ENCODE results near the gene KNCN.

Gene KNCN

DNA sequence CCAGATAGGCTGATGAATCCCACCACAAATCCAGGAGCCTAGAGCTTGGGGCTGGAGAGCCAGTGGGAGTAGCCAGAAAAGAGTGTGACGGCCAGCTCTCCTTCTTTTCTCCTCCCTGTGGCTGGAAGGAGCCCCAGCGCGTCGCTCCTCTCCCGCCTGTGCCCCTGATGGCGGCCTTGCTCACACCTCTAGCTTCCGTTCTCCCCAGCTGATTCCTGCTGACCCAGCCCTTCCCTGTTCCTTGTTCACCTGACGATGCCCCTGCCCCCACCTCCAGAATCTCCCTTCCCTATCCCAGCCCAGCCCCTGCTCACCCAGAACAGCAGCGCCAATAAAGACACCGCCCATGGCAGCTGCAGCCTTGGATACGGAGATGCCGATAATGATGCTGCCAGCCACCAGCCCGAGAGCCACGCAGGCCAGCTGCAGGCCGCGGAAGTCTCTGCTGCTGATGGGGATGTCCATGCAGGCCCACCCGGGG is 656 bp downstream of the KNCN start:
- FAIRE-seq = no peak
- DNase-seq (ENCODE audit: insufficient read length) = no peak
- TF ChIP-seq POLR2AphosphoS5 (IDR thresholded peaks at IDR 0.05; ENCODE audit: low read depth, low read length) = no peak
- no peak for TF ChIP-seq POLR2A (IDR thresholded peaks at IDR 0.05; ENCODE audit: low read depth, low read length)
- TF ChIP-seq TAF1 (IDR thresholded peaks at IDR 0.05; ENCODE audit: borderline replicate concordance, low read depth, low read length) = no peak

DNA sequence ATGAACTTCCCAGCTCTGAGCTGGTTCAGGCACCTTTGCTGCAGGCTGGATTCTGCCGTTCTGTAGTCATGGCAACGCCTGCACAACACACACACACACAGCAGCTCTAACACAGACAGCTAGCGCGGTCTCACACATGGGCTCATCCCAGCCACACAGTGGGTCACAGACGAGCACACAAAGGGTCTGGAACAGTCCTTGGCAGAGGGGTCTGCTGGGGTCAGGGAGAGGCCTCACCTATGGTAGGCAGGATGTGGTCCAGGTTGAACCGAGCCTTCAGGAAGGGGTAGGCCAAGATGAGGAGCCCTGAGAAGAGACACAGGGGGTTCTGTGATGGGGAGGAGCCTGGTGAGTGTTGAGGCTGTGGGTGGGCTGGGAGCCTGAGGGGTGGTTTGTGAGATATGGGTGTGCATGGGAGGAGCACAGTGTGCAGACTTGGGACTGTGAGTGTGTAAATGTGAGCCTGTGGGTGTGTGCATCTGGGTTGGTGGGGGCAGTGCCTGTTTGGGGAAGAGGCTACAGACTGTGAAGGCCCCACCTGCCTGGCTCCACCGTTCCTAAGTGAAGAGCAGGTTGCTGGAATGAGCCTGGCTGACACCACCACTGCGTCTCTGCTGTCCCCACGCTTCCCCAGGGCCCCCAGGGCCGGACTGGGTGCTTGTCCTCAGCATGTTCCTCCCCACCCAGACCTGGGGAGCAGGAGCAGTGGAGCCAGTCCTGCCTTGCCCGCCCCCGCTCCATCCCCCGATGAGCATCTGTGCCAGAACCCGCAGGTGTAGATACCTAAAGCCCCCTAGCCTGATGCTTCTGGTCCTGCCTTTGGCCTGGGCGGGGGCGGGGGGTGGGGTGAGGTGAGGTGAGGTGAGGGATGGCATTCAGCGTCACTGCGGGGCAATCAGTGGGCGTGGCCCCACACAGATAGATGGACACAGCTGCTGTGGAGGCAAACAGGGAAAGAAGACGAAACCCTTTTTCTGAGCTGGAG is 1.5 kb downstream of the KNCN start:
- DNase-seq (ENCODE audit: insufficient read length) (no peak), FAIRE-seq (no peak)
- TF ChIP-seq POLR2AphosphoS5 (IDR thresholded peaks at IDR 0.05; ENCODE audit: low read depth, low read length) (no peak), POLR2A (IDR thresholded peaks at IDR 0.05; ENCODE audit: low read depth, low read length) (no peak), TAF1 (IDR thresholded peaks at IDR 0.05; ENCODE audit: borderline replicate concordance, low read depth, low read length) (no peak)

DNA sequence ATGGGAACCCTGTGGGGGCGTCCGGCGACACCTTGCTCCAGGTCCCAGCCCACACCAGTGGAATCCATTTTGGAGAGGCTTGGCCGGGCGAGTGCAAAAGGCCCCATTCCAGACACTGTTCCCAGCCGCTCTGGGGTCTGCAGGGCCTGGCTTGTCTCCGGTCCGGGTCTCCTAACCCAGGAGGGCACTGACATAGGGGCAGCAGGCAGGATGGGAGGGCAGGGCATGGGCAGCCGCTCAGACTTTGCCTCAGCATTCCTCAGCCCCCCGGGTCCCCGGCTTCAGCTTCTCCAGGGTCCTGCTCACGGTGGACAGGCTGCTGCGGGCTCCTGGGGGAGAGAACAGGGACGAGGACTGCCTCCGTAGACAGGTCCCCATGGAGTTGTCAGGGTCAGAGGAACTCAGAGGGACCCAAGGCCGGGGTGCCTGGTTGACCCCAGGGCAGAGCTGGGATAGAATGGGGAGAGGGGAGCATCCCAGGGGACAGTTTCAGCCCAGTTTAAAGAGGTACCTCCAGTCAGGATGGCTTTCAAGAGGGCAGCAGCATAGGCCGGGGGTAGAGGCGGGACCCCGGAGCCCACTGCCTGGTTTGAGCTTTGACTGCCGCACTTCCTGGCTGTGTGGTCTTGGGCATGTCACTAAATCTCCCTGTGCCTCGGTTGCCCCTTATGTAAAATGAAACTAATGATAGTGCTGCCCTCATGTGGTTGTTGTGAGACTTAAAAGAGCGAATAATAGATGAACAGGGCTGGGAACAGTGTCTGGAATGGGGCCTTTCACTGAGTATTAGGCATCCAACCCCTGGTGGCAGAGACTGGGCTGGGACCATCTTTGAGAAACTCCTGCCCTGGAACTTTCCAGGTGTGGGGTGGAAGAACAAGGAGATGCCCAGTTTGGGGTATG is 3.7 kb downstream of the KNCN start:
- DNase-seq (ENCODE audit: insufficient read length) = no peak
- no peak for TF ChIP-seq POLR2AphosphoS5 (IDR thresholded peaks at IDR 0.05; ENCODE audit: low read depth, low read length)
- no peak for TF ChIP-seq POLR2A (IDR thresholded peaks at IDR 0.05; ENCODE audit: low read depth, low read length)
- TF ChIP-seq TAF1 (IDR thresholded peaks at IDR 0.05; ENCODE audit: borderline replicate concordance, low read depth, low read length) = no peak
- peak; percentile 85 for FAIRE-seq

DNA sequence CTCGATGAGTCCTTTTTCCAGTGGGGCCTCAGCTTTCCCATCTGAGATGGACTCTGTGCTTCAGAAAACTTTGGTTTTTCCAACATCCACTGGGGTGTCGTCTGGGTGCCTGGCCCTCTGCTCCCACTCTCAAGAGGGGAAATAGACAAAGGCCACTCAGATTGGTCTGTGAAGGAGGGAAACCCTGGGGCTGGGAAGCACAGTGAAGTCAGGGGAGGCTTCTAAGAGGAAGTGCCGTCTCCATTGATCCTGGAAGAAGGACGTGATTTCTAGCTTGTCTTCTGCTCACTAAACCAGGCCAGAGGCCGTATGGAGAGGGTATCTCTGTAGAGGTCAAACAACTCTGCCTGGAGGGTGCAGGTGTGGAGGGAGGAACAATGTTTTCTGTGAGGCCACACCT is 5.2 kb downstream of the KNCN start:
- FAIRE-seq (no peak), DNase-seq (ENCODE audit: insufficient read length) (no peak)
- no peak for TF ChIP-seq TAF1 (IDR thresholded peaks at IDR 0.05; ENCODE audit: borderline replicate concordance, low read depth, low read length)
- TF ChIP-seq POLR2AphosphoS5 (IDR thresholded peaks at IDR 0.05; ENCODE audit: low read depth, low read length) = no peak
- no peak for TF ChIP-seq POLR2A (IDR thresholded peaks at IDR 0.05; ENCODE audit: low read depth, low read length)

DNA sequence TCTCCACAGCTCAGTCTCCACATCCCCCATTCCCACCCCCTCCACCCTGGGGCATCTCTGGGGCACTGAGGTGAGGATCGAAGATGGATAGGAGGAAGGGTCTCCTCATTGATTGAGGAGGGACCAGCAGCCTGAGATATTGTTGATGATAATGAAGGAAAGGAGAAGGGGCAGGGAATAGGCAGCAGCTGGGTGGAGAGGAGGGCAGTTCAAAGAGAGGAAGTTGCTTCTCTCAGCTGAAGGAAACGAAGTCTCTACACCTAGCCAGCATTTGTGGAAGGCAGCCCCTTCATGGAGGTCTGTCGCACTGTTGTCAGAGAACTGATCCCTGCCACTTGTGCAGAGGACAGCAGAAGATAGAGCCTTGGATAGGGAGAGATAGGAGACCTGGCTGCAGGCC is 5.7 kb downstream of the KNCN start:
- FAIRE-seq (no peak), DNase-seq (ENCODE audit: insufficient read length) (no peak)
- TF ChIP-seq TAF1 (IDR thresholded peaks at IDR 0.05; ENCODE audit: borderline replicate concordance, low read depth, low read length) (no peak), POLR2AphosphoS5 (IDR thresholded peaks at IDR 0.05; ENCODE audit: low read depth, low read length) (no peak)

DNA sequence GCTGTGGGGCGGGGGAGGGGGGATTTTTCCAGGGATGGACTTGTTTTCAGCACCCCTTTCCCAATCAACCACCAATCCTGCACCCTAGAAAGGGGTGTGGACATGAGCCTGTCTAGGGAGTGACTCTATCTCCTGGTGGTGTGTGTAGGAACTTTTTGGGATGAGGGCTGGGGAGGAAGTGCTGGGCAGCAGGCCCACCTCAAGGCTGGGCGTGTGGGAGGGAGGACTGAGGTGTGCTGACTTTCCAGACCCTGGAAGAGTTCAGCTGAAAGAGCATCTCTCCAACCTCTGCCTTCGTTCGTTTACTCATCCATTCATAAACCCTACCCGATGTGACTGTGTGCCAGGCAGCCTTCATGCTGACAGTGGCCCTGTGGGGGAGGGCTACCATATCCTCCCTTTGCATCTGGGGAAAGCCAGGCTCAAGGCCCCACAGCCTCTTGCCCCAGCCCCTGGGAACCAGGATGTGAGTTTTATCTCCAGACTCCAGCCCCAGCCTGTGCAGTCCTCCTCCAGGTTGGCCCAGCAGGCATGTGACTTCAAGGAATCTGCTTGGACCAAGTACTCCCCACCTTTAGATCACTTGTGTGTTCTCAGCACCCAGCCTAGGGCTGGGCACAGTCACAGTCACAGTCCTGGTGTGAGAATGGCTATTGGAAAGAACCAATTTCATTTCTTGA is 6.7 kb downstream of the KNCN start:
- DNase-seq (ENCODE audit: insufficient read length) = no peak
- no peak for FAIRE-seq
- TF ChIP-seq POLR2AphosphoS5 (IDR thresholded peaks at IDR 0.05; ENCODE audit: low read depth, low read length) = no peak
- no peak for TF ChIP-seq POLR2A (IDR thresholded peaks at IDR 0.05; ENCODE audit: low read depth, low read length)
- no peak for TF ChIP-seq TAF1 (IDR thresholded peaks at IDR 0.05; ENCODE audit: borderline replicate concordance, low read depth, low read length)

DNA sequence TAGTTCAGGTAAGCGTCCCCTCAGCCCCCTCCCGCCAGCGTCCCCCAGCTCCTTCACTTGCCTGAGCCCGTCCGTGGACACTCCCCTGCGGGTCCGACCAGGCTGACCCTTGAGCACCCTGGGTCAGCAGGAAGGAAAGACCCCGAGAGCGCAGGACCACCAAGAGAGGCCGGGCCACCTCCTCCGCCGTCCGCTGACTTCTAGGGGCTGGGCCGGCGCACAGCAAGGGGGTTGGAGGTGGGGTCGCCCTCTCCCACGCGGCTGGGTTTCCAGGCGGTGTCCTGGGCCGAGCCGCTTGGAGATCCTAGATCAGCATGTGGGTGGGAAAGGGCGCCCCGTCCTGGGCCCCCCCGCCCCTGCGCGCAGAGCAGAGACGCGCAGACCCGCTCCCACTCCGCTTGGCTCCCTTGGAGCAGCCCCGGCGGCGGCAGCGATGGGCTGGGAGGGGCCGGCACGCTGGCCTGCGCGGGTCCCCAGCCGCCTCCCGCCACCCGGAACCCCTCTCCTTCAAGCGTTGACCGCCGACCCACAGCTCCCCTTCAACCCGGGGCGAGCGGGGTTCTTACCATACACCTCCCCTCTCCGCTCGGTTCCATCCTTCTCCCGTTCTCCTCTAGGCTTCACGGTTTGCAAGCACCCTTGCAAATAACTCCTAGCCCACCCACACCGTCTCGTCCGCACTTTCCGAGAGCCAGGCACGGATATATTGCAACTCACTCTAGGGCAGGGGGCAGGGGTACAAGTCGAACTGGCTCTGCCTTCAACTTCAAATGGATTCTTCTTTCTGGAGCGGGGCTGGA is 7.5 kb downstream of the KNCN start:
- DNase-seq (ENCODE audit: insufficient read length) = no peak
- TF ChIP-seq POLR2A (IDR thresholded peaks at IDR 0.05; ENCODE audit: low read depth, low read length) (no peak), POLR2AphosphoS5 (IDR thresholded peaks at IDR 0.05; ENCODE audit: low read depth, low read length) (no peak), TAF1 (IDR thresholded peaks at IDR 0.05; ENCODE audit: borderline replicate concordance, low read depth, low read length) (no peak)
- no peak for FAIRE-seq

DNA sequence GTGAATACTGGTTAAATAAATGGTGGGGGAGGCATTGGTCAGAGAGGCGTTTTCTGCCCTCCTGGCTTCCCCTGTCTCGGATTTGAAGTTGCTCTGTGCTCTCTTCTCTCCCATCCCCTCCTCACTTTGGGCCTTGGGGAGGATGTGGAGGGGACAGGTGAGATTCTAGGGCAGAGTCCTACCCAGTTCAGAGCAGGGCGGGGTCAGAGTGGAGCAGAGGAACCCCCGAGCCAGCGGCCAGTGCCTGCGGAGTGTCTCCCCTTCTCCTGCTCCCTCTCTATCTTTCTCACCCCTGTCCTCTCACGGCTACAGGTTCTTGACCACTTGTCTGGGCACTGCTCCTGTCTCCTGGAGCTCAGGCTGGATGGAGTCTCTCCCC is 8.1 kb downstream of the KNCN start:
- DNase-seq (ENCODE audit: insufficient read length) = no peak
- FAIRE-seq = no peak
- TF ChIP-seq POLR2AphosphoS5 (IDR thresholded peaks at IDR 0.05; ENCODE audit: low read depth, low read length) = no peak
- no peak for TF ChIP-seq TAF1 (IDR thresholded peaks at IDR 0.05; ENCODE audit: borderline replicate concordance, low read depth, low read length)
- no peak for TF ChIP-seq POLR2A (IDR thresholded peaks at IDR 0.05; ENCODE audit: low read depth, low read length)

DNA sequence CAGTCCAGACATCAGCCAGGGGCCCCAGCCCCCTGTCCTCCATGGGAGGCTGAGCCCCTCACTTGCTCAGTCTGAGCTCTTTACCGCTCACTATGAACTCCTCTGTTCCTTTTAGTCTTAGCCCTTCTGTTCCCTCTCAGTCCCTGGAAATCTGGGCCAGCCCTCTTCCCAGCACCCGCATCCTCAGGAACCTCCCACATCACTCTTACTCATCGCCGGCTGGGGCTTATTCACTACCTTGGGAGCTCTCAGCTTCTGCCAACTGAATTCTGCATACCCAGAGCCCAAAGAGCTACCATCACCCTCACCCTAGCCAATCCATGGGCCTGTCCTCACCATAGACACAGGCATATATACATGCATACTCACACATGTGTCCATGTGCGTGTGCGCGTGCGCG is 11.5 kb downstream of the KNCN start:
- DNase-seq (ENCODE audit: insufficient read length) (no peak), FAIRE-seq (no peak)
- TF ChIP-seq POLR2A (IDR thresholded peaks at IDR 0.05; ENCODE audit: low read depth, low read length) = no peak
- TF ChIP-seq POLR2AphosphoS5 (IDR thresholded peaks at IDR 0.05; ENCODE audit: low read depth, low read length) = no peak
- TF ChIP-seq TAF1 (IDR thresholded peaks at IDR 0.05; ENCODE audit: borderline replicate concordance, low read depth, low read length) = no peak

DNA sequence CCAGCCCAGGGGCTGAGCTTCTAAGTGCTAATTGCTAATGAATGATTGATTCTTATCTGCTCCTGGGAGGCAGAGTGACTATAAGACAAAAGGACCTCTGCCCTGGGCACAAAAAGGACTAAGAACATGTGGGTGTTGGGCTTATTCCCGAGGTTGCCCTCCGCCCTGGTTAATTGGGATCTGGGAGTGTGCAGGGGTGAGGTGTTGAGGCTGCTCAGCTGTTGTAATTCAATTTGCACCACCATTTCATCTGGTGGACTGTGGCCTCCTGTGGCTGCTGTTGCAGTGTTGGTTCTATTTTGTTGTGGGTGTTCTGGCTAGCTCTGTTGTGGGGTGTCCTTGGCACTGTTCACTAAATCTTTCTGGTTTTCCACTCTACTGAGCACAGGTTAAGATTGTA is 13.3 kb downstream of the KNCN start:
- FAIRE-seq = no peak
- TF ChIP-seq TAF1 (IDR thresholded peaks at IDR 0.05; ENCODE audit: borderline replicate concordance, low read depth, low read length) (no peak), POLR2A (IDR thresholded peaks at IDR 0.05; ENCODE audit: low read depth, low read length) (no peak), POLR2AphosphoS5 (IDR thresholded peaks at IDR 0.05; ENCODE audit: low read depth, low read length) (no peak)
- no peak for DNase-seq (ENCODE audit: insufficient read length)

Measured in GM12892 (cell line).